Measurements from ENCODE around the gene FBN2.

- TF ChIP-seq CTCF (IDR thresholded peaks at IDR 0.05) (no peak), POLR2A (IDR thresholded peaks at IDR 0.05) (no peak), POLR2AphosphoS5 (IDR thresholded peaks at IDR 0.05; ENCODE audit: insufficient read depth in 1 of 2, low read depth in 1 of 2) (no peak)
These were observed 62.4 kb downstream of the FBN2 start for GRCh38 chr5:128475693-128476092.
